ENCODE data around the gene PXMP2. TPM values are rescaled to one million over a fixed set of nuclear protein-coding genes. Genes with fewer than 3 reads are reported as not detected.

PXMP2 gene
- total RNA-seq, 3 donors from 2014 or later, result 29.0 to 50.9 (median 31.8) TPM

GRCh38 chr12:132754160-132754932 lies 67.0 kb downstream of the PXMP2 start:
- Histone ChIP-seq H3K27ac (no peak overlapping the region), H3K27me3 (no peaks in the 10 kb centered on the region), H3K4me3 (no peak overlapping the region), H3K9me3 (no peaks in the 10 kb centered on the region), H3K4me1 (peaks cover 0 to under 1% of the 10 kb centered on the region in 2 donors), H3K36me3 (no peaks in the 10 kb centered on the region)
- TF ChIP-seq POLR2A (IDR thresholded peaks at IDR 0.05) (no peak), CTCF (IDR thresholded peaks at IDR 0.05) (no peak), POLR2AphosphoS5 (IDR thresholded peaks at IDR 0.05) (no peak)
- no peak for DNase-seq (ENCODE audit: low spot score in 2 of 2)
- intact Hi-C loops (cut with DNase I; ENCODE audit: low total_unique reads), result no loop called here

Other genes with a start within 250 kb of the PXMP2 start
- gene FBRSL1, start 197.4 kb upstream of the PXMP2 start, total RNA-seq, result 1 to 10 TPM; 3.5 to 9.8 (median 7.2) TPM
- under 1 TPM in 1 of 3 donors, not detected in 2; 0.59 TPM for gene LRCOL1, start 77.0 kb upstream of the PXMP2 start, total RNA-seq
- under 1 TPM in 2 of 3 donors, not detected in 1; 0.29 to 0.48 TPM for gene P2RX2, start 68.8 kb upstream of the PXMP2 start, total RNA-seq
- 10 to 100 TPM; 36.5 to 51.5 (median 43.5) TPM for gene POLE, start 245 bp upstream of the PXMP2 start, total RNA-seq
- gene PGAM5, start 23.3 kb downstream of the PXMP2 start, total RNA-seq, result 10 to 100 TPM; 20.2 to 38.0 (median 22.8) TPM
- gene ANKLE2, start 74.2 kb downstream of the PXMP2 start, total RNA-seq, result 10 to 100 TPM; 64.2 to 75.4 (median 73.5) TPM
- 10 to 100 TPM; 51.7 to 76.7 (median 58.5) TPM for gene GOLGA3, start 141.3 kb downstream of the PXMP2 start, total RNA-seq
- 10 to 100 TPM; 22.4 to 36.1 (median 26.5) TPM for gene CHFR, start 200.0 kb downstream of the PXMP2 start, total RNA-seq

All from breast epithelium (tissue), 4 donors.